Heart right ventricle (tissue), 16 donors: ENCODE measurements around the gene TMOD1. TPM values are rescaled to one million over a fixed set of nuclear protein-coding genes. Genes with fewer than 3 reads are reported as not detected.
A peak's percentile ranks its signal among the peaks of the same experiment; 100 is the strongest.

Source experiments
- ATAC-seq, 8 donors: fragments of 200-7000 bp; cut with Tn5 transposase; one replicate each; pipeline ENCODE4 v1.9.1; 2020; ENCODE audit warnings: mild to moderate bottlenecking in 8 of 8, moderate library complexity in 8 of 8, moderate number of reproducible peaks in 1 of 8
- DNase-seq, 2 donors: peaks; one replicate each; pipeline ENCODE4 v3.0.0-alpha.2; 2020
- H3K27ac ChIP-seq, 10 donors: fragments of 200-600 bp; sonication (generic) in 2 of 10; one replicate each; pipeline versions ENCODE4 v1.5.0 to v1.8.0; 2020 to 2022; ENCODE audit warnings: mild to moderate bottlenecking in 3 of 10
- H3K27me3 ChIP-seq, 7 donors: fragments of 200-600 bp; one replicate each; pipeline ENCODE4 v1.8.0; 2021 to 2022; ENCODE audit warnings: mild to moderate bottlenecking in 2 of 7
- H3K36me3 ChIP-seq, 9 donors: fragments of 200-600 bp; sonication (generic) in 1 of 9; one replicate each; pipeline versions ENCODE4 v1.5.0 to v1.8.0; 2020 to 2022; ENCODE audit warnings: mild to moderate bottlenecking in 2 of 9
- H3K4me1 ChIP-seq, 9 donors: fragments of 200-600 bp; sonication (generic) in 1 of 9; one replicate each; pipeline versions ENCODE4 v1.5.0 to v1.8.0; 2020 to 2022; ENCODE audit warnings: mild to moderate bottlenecking in 4 of 9
- H3K4me3 ChIP-seq, 10 donors: fragments of 200-600 bp; sonication (generic) in 2 of 10; one replicate each; pipeline versions ENCODE4 v1.5.0 to v1.8.0; 2020 to 2022; ENCODE audit warnings: mild to moderate bottlenecking in 7 of 10, moderate library complexity in 2 of 10
- H3K9me3 ChIP-seq, 11 donors: fragments of 200-600 bp in 10 of 11; sonication (generic) in 2 of 11; one replicate each; pipeline versions ENCODE4 v1.5.0 to v1.8.0; 2013 to 2022; ENCODE audit warnings: mild to moderate bottlenecking in 2 of 11, control low read depth in 1 of 11, moderate library complexity in 1 of 11
- WGBS, 2 donors: extraction: QIAGEN DNeasy Blood & Tissue Kit; methylation state at CpG; one replicate each; pipeline ENCODE4 v1.1.7; 2013; ENCODE audit warnings: inconsistent platforms in 1 of 2; 5-methylcytosine and 5-hydroxymethylcytosine counted together
- intact Hi-C, 10 donors: fragments of 100-400 bp; cut with DNase I; formaldehyde crosslinking; loops; one replicate each; pipeline versions ENCODE4 v1.11.1 to v1.14.2; 2022
- polyA plus RNA-seq, 2 donors: library from polyadenylated mRNA; stranded (reverse); fragments of 200-250 nt; gene quantifications; one replicate each; pipeline ENCODE4 v1.2.3, GENCODE V29; 2013
- total RNA-seq, 10 donors: library from RNA; stranded (reverse); fragmentation: NEBNext Ultra II Directional in 3 of 10; extraction: Animal tissue kit (Norgen Biotek cat#: 25700) in 3 of 10; gene quantifications; one replicate each; pipeline versions ENCODE4 v1.2.1 to v1.2.4, GENCODE V29; 2021 to 2023
- TF ChIP-seq, protein P1 (sequence below), 9 donors: fragments of 200-600 bp; sonication (generic) in 2 of 9; IDR thresholded peaks; one replicate each; pipeline versions ENCODE4 v1.5.0 to v1.8.0; 2021 to 2022; ENCODE audit warnings: antibody characterized with exemption in 9 of 9, mild to moderate bottlenecking in 5 of 9, moderate library complexity in 1 of 9
- donor health status: Arrhythmogenic right ventricular cardiomyopathy.
- donor health status: ischemic (EF 13 %, LVEDD 7.1; RV severe dilation, severe dysfunction).
- donor health status: healthy with polysubstance abuse.
- donor health status: DM: no; HTN: yes; CAD: no.
- donor health status: DM: no; HTN: no; CAD: no.
- donor health status: ischemic (EF 25% LVEDD 6.9; RV normal size, moderate dysfunction).
- donor health status: ischemic (EF 25% LVEDD 5.7; RV mildly dilated, moderate dysfunction).
- donor health status: healthy.
- donor health status: DM: yes; HTN: yes; CAD: no.
- donor health status: Ischemic cardiomyopathy.
- donor health status: ischemic (EF 35%, LVEDD 5.7; RV mildly dilated, moderate dysfunction).
- donor health status: nonischemic (EF 11% LVEDD 7.7; RV severe dilation, severe dysfunction).
- donor health status: DM: yes; HTN: yes; CAD: no.
- donor health status: PGD.
- donor health status: ischemic (EF 29% LVEDD 5.4; RV normal size, mild dysfunction).
- donor health status: nonischemic (EF 23%, LVEDD 6.1; RV moderate dilation, normal function).

Gene TMOD1
- total and polyA plus RNA-seq, 12 donors: 83.7 to 203 (median 176) TPM

DNA sequence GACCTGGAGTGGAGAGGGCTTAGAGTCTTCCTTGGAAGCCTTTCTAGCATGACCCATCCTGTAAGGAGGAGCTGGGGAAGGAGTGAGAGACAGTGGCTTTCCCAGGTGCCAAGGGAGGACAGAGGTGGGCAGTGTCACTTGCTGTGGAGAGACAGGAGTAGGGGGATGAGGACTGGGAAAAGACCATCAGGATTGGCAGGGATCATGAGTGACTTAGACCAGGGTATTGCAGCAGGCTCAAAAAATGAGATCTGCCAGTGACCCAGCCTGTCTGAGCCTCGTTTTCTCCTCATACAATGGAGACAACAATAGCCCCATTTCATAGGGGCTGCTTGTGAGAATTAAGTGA lies 2.4 kb downstream of the TMOD1 start:
- Histone ChIP-seq H3K4me3 (peak overlapping the region in 3 of 10 donors; percentile 85 to 91 (median 86)), H3K4me1 (peaks cover 9 to 77% (median 48%) of the 10 kb centered on the region in 9 donors), H3K9me3 (no peaks in the 10 kb centered on the region), H3K36me3 (no peaks in the 10 kb centered on the region), H3K27me3 (peaks cover 0 to 61% (median 8%) of the 10 kb centered on the region in 7 donors), H3K27ac (peak overlapping the region; percentile 56 to 98 (median 92))
- 50 to 60% methylated on average over 1 of the region's 1 CpG for WGBS, 2 donors
- intact Hi-C loops: loop anchor here in 7 of 10 donors (1.0 to 10.0 kb wide), 7 partner anchors 21 to 95 kb away; no protein-coding TSS in a partner anchor
- DNase-seq: no peak
- peak in 1 of 8 donors; percentile 1 for ATAC-seq
- TF ChIP-seq, protein P1, sequence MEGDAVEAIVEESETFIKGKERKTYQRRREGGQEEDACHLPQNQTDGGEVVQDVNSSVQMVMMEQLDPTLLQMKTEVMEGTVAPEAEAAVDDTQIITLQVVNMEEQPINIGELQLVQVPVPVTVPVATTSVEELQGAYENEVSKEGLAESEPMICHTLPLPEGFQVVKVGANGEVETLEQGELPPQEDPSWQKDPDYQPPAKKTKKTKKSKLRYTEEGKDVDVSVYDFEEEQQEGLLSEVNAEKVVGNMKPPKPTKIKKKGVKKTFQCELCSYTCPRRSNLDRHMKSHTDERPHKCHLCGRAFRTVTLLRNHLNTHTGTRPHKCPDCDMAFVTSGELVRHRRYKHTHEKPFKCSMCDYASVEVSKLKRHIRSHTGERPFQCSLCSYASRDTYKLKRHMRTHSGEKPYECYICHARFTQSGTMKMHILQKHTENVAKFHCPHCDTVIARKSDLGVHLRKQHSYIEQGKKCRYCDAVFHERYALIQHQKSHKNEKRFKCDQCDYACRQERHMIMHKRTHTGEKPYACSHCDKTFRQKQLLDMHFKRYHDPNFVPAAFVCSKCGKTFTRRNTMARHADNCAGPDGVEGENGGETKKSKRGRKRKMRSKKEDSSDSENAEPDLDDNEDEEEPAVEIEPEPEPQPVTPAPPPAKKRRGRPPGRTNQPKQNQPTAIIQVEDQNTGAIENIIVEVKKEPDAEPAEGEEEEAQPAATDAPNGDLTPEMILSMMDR (IDR thresholded peaks at IDR 0.05): no peak

DNA sequence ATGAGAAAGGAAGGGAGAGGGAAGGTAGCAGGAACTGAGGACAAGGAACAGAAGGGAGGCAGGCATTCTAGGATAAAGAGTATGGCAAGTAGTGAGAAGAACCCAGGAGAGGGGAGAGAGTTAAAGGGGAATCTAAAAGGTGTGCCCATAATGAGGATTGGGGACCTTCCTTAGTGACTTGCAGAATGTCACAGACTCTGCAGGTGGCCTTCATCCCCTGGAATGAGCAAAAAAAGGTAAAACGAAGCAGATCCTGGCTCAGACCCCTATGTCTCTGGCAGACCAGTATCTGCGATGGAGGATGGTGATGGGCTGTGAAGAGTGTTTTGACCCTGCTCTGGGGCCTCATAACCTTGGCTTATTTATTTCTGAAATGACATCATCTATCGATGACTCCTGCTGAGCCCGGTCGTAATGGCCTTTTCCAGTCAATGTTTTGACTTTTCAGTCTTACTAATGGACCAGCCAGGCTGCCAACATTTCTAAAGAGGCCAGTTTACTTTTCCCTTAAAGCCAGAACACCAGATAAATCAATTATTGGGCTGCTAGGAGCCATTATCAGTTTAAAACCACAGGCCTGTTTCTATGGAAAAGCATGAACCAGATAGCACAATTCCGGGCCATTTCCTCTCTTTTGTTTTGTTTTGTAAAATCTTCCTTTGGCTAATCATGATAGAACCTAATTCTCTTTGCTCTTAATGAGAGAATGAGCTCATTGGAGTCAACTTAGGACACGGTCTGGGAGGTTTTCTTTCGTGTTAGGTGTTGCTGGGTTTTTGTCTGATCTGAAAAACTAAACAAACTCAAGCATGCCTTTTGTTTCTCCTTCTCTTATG lies 3.1 kb downstream of the TMOD1 start:
- peak overlapping the region in 2 of 10 donors; percentile 2 to 8 for H3K4me3 ChIP-seq
- intact Hi-C loops: loop anchor here in 5 of 10 donors (2.0 to 10.0 kb wide), 4 partner anchors 53 to 94 kb away; no protein-coding TSS in a partner anchor
- no peaks in the 10 kb centered on the region for H3K36me3 ChIP-seq
- DNase-seq: peak in 1 of 2 donors; percentile 34
- peak overlapping the region in 9 of 10 donors; percentile 56 to 98 (median 91) for H3K27ac ChIP-seq
- TF ChIP-seq, protein P1 (IDR thresholded peaks at IDR 0.05): no peak
- H3K27me3 ChIP-seq: peaks cover 0 to 57% (median 8%) of the 10 kb centered on the region in 7 donors
- no peaks in the 10 kb centered on the region for H3K9me3 ChIP-seq
- H3K4me1 ChIP-seq: peaks cover 9 to 85% (median 50%) of the 10 kb centered on the region in 9 donors
- ATAC-seq: no peak
- WGBS, 2 donors: 27 to 36% methylated on average over 8 of the region's 8 CpGs

DNA sequence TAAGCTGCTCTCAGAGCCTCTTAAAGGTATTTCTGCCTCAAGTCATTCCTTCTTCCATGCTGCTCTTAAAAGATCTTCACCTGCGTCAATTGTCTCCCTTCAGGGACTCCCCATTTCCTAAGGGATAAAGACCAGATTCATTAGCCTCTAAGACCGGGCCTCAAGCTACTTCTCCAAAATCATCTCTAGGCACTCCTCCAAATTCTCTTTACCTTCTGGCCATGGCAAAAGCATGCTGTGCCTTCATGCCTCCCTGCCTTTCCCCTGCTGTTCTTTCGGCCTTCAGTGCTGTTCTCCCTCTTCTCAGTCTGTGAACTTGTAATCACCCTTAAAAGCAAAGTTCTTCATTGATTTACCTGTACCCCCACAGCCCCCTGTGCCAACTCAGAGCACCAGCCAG lies 4.4 kb downstream of the TMOD1 start:
- H3K36me3 ChIP-seq: no peaks in the 10 kb centered on the region
- H3K4me1 ChIP-seq: peaks cover 5 to 85% (median 52%) of the 10 kb centered on the region in 9 donors

DNA sequence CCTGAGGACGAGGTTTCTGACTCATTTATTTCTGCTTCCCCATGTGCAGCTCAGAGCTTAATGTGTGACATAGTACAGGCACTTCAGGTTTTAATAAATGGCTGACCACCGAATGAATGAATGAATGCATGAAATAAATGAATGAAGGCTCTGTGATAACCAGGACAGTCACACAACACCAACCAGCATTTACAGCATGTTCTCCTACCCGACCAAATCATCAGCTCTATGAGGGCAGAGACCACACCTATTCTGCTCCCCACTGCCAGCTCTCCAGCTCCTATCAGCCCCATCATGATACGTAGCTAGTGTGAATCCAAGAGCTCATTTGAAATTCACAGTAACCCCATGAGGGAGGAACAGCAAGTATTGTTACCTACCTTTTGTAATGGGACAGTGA lies 4.8 kb downstream of the TMOD1 start:
- Histone ChIP-seq H3K27me3 (peaks cover 0 to 40% (median 8%) of the 10 kb centered on the region in 7 donors), H3K36me3 (no peaks in the 10 kb centered on the region), H3K4me1 (peaks cover 5 to 85% (median 53%) of the 10 kb centered on the region in 9 donors), H3K27ac (peak overlapping the region in 1 of 10 donors; percentile 5), H3K9me3 (no peaks in the 10 kb centered on the region), H3K4me3 (no peak overlapping the region)
- WGBS, 2 donors: 52 to 68% methylated on average over 4 of the region's 4 CpGs
- TF ChIP-seq, protein P1 (IDR thresholded peaks at IDR 0.05): no peak
- no peak for DNase-seq
- intact Hi-C loops: loop anchor here in 2 of 10 donors (10.0 kb wide), 1 partner anchor 88 kb away; no protein-coding TSS in a partner anchor
- ATAC-seq: no peak

More for the DNA sequence above, 4.4 kb downstream of the TMOD1 start:
- WGBS, 2 donors: 83 to 84% methylated on average over 3 of the region's 3 CpGs
- H3K4me3 ChIP-seq: no peak overlapping the region
- H3K9me3 ChIP-seq: no peaks in the 10 kb centered on the region
- ATAC-seq (no peak), DNase-seq (no peak)
- TF ChIP-seq, protein P1 (IDR thresholded peaks at IDR 0.05): no peak
- peaks cover 0 to 45% (median 8%) of the 10 kb centered on the region in 7 donors for H3K27me3 ChIP-seq
- H3K27ac ChIP-seq: peak overlapping the region in 1 of 10 donors; percentile 93
- intact Hi-C loops: loop anchor here in 3 of 10 donors (2.0 to 10.0 kb wide), 2 partner anchors 89 to 93 kb away; no protein-coding TSS in a partner anchor
